ENCODE data around the gene TAS2R60.

- peak; percentile 98 for TF ChIP-seq CTCF (IDR thresholded peaks at IDR 0.05)
- peak; percentile 90 for TF ChIP-seq RAD21 (IDR thresholded peaks at IDR 0.05; ENCODE audit: low read length)
- no peak for TF ChIP-seq TCF12 (IDR thresholded peaks at IDR 0.05)
- no peak for TF ChIP-seq MXI1 (IDR thresholded peaks at IDR 0.05; ENCODE audit: low read depth, low read length)
- no peak for TF ChIP-seq GATA2 (CRISPR knock-in tag; IDR thresholded peaks at IDR 0.05)
- no peak for TF ChIP-seq REST (IDR thresholded peaks at IDR 0.05; ENCODE audit: low read depth, low read length)
- no peak for TF ChIP-seq NRF1 (IDR thresholded peaks at IDR 0.05; ENCODE audit: low read depth, low read length)
- no peak for TF ChIP-seq EP300 (IDR thresholded peaks at IDR 0.05; ENCODE audit: borderline replicate concordance in 1 of 2, low read depth in 1 of 2, low read length in 1 of 2)
These were observed 26.6 kb upstream of the TAS2R60 start for GRCh38 chr7:143416565-143417149.
